Inflammatory macrophage (primary cell): Measurements from ENCODE around the gene NLRP1.

Experiments
- DNase-seq, 2 donors: peaks; one replicate each; pipeline ENCODE4 v3.0.0-alpha.2; 2020 to 2022

NLRP1 gene

DNA sequence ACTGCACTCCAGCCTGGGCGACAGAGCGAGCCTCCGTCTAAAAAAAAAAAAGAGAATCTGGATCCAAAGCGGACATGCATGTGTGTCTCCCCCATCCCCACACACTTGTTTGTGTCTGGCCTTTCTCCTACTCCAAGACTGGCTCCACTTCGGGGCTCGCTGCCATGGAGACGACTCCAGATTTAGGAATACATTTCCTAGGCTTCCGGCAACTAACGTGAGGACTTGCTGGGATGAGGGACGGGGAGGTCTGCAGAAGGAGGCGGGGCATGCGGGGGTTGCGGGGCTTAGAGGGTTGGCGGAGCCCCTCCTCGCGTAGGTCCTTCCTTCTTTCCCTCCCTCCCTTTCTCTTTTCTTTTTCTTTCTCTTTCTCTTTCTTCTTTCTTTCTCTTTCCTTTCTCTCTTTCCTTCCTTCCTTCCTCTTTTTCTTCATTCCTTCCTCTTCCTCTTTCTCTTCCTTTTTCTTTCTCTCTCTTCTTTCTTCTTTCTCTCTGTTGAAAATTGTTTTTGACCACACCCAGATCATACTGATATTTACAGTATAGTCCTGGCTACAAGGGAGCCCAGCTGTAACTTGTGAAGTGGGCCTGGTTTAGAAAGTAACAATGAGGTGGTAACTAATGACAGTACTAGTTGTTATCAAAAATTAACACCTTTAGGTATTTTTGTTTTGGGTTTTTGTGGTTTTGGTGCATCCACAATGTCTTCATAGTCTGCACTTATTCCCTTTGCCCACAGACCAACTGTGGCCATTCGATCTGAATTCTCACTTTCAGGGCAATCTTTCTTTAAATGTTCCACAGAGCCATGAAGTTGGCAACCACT, 72.7 kb downstream of the NLRP1 start:
- no peak for DNase-seq

DNA sequence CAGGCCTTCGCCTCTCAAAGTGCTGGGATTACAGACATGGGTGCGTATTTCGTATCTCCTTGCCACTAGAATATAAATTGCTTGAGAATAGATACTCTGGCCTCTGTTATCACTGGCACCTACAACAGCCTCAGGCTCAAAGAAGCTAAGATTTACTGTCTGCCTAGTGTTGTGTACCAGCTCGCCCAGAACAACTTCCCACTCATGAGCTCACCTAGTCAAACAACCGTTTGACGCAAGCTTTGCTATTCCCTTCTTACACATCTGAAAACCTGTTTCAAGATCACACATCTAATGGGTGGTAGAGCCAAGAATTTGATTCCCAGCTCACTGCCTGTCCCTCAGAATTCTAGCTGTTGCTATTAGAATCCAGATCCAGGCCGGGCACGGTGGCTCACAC, 73.5 kb downstream of the NLRP1 start:
- no peak for DNase-seq

DNA sequence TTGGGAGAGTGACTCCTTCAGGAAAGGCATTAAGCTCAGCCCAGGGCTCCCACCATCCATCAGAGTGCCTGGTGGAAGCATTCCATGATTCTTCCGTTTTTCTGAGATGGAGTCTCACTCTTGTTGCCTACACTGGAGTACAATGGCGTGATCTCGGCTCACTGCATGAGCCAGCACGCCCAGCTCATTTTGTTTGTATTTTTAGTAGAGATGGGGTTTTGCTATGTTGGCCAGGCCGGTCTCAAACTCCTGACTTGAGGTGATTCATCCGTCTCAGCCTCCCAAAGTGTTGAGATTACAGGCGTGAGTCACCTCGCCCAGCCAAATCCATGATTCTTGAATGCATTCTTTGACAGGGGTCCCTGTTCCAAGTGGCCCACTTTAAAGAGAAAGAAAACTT, 74.8 kb downstream of the NLRP1 start:
- DNase-seq: no peak

DNA sequence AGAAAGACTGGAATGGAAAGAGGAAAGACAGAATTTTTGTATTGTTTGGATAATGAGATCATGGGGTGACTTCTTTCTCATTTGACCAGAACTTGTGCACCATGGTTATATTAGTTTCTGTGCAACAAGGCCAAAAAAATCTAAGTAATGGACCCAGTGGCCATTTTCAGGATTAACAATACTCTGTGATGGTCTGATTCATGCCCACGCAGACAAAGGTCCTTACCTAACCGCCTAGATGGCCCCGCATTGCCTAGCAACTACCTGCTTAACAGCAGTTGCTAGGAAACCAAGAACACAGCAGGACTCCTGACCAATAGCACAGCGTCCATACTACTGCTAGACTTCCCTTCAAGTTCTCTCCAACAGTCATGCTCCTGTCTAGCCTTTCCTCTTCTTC, 75.5 kb downstream of the NLRP1 start:
- no peak for DNase-seq

DNA sequence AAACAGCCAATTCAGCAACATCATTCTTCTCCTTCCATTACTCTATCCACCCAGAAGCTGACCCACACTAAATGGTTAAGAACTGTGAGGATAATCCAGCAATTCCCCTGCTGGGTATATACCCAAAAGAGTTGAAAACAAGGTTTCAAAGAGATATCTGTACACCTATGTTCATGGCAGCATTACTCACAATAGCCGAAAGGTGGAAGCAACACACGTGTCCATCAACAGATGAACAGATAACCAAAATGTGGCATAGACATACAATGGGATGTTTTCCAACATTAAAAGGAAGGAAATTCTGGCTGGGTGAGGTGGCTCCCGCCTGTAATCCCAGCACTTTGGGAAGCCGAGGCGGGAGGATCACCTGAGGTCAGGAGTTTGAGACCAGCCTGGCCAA, 78.0 kb downstream of the NLRP1 start:
- no peak for DNase-seq

DNA sequence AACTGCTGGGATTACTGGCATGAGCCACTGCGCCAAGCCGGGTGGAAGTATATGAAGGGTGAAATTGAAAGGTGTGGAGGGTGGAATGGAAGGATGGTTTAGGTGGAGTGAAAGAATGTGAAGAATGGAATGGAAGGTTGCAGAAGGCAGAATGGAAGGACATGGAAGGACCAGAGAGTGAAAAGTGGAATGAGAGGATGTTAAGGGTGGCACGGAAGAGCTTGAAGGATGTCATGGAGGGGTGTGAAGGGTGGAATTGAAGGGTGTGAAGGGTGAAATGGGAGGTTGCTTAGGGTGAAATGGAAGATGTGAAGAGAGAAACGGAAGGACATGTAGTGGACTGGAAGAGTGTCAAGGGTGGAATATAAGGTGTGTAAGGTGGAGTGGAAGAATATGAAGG, 81.8 kb downstream of the NLRP1 start:
- DNase-seq: no peak

DNA sequence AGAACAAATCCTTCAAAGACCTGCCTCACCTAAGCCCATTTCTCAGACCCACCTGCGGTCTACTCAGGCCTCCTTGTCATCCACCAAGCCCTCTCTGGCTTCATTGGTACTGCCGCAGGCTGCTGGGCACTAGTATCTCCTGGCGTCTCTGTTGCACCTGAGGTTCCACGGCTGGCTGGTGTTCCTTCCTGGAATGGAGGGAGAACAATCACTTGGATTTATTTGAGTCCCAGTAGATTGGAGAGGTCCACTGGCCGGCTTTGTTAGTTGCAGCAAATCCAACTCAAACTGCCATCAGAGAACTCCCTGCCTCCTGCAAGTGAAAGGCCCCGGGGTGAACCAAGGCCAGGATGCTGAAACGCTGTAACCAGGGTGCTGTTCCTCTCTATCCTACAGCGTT, 82.6 kb downstream of the NLRP1 start:
- no peak for DNase-seq

DNA sequence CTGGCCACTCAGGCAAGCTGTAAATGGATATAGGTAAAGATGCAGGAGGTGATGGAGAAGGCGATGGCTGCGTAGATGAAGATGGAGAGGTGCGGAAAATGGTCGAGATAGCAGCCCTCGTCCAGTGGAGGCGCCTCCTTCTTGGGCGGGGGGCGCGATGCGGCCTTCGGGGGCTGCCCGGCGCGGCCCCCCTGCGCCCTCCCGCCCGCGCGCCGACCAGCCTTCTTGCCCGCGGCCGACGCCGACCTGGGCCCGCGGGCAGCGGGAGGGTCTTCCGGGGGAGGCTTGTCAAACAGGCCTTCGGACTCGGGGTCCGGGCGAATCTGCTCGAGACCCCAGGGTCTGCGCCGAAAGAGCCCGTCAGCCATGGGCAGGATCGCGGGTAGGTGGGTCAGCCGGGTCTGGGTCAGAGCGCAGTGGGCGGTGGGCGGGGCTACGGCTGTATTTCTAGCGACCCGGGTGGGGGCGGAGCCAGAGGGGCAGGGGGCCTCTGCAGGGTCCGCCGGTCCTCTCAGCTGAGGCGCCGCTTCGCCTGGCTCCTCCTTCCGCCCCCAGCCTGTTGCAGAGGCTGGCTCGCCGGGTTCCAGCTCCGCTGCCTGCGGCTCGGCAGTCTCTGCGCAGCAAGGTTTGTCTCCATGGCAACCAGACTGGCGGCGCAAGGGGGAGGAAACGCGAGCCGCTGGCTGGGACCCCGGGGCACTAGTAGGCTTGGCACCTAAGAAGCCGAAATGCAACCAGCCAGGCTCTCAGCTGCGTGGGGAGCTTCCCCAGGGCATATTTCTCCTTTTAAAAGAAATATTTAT, 83.5 kb downstream of the NLRP1 start:
- DNase-seq: peak in 1 of 2 donors; percentile 57

DNA sequence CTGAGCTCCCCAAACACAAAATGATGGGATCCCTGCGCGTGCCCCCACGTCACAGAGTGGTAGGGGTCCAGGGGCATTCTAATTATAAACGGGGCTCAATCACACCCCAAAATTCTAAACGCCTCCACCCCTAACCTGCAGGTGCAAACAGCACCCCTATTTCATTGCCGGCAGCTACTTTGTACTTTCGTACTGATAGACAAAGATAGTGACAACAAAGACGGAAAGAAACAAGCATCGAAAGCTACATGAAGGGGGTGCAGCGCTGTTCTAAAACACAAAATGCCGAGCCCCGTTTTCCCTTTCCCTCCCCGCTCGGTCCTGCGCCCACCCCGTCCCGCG, 84.1 kb downstream of the NLRP1 start:
- no peak for DNase-seq

DNA sequence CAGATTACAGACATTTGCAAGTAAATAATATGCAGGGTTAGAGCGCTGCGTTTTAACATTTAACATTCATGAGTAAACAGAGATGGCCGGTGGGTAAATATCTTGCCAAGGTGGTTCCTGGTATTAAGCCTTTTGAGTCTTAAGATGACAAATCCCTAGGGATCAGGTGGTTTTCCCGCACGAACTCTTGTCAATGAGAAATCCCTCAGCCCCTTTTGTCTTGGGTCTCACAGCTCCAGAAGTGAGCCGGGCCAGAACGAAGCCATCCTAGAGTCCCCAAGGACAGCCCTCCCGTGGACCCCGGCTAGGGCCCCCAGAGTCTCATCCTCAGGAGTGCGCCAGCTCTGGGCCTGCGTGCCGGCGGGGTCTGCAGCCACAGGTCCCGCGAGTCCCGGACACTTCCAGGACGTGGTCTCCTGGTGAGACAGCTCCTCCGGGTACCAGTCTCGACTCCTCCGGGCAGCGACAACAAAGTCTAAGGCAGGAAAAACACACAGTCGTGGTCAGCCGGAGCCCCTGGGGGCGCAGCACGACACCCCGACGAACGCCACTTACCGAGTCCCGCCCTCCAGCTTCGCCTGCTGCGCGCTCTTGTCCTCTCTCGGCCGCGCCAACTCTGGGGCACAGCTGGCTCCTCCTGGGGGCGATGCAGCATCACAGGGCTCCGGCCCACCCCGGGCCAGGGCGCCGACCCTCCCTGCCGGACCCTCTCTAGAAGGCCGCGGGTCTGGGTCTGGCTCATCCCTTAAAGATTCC, 84.7 kb downstream of the NLRP1 start:
- no peak for DNase-seq

DNA sequence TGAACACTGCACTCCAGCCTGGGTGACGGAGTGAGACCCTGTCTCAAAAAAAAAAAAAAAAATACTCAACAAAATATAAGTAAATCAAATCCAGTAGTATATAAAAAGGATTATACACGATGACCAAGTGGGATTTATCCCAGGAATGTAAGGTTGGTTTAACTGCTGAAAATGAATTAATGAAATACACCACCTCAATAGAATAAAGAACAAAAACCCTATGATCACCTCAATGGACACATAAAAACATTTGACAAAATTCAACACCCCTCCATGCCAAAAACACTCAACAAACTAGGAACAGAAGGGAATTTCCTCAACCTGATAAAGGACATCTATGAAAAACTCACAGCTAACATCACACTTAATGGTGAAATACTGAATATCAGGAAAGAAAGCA, 91.3 kb downstream of the NLRP1 start:
- DNase-seq: no peak

DNA sequence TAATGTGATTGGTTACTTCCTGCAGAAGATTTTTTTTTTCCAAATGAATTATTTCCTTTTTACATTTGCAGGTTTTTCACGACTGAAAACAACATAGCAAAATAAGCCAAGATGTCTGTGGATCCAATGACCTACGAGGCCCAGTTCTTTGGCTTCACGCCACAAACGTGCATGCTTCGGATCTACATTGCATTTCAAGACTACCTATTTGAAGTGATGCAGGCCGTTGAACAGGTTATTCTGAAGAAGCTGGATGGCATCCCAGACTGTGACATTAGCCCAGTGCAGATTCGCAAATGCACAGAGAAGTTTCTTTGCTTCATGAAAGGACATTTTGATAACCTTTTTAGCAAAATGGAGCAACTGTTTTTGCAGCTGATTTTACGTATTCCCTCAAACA, 95.6 kb downstream of the NLRP1 start:
- no peak for DNase-seq

DNA sequence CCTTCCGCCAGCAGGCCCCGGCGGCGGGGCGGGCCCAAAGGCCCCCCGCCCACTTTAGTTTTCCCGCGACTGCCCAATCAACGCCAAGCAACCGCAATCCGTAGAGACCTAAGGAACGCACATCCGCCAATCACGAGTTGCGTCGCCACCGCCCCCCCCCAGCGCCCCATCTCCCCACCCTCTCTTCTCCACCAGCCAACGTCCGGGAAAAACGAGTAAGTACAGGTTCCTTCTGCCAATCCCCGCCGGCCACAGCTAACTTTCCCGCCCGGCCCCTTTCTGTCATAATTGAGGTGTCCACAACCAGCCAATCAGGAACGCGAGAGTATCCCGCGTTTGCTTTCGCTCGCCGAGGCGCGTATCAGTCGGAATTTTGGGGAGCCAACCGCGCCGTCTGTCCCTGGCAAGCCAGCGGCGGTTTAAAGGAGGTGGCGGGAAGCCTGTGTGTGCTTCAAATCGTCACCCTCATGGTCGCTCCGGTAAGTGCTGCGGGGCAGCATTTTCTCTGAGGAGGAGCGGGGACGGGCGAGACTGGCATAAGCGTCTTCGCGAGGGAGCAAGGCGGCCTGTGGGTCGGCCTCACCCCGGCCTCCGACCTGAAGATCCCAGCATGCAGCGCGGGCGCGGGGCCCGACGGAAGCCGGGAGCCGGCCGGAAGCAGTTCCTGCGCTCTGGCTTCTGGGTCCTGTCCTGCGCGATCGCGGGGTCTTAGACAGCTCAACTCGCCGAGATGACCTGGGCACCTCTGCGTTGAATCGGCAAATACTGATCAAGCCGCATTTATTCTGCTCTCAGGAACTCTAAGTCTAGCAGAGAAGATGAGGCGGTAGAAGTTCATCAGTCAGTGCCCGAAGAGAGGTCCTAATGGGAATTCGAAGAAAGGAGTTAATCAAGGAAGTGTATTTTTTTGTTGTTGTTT, 97.8 kb downstream of the NLRP1 start, which contains the start of gene MIS12:
TSS of gene MIS12 (plus strand) at position 361 of the 919 bp plus-strand sequence. CDS start 2,297 bp downstream, outside the sequence.
- DNase-seq: peak; percentile 98

DNA sequence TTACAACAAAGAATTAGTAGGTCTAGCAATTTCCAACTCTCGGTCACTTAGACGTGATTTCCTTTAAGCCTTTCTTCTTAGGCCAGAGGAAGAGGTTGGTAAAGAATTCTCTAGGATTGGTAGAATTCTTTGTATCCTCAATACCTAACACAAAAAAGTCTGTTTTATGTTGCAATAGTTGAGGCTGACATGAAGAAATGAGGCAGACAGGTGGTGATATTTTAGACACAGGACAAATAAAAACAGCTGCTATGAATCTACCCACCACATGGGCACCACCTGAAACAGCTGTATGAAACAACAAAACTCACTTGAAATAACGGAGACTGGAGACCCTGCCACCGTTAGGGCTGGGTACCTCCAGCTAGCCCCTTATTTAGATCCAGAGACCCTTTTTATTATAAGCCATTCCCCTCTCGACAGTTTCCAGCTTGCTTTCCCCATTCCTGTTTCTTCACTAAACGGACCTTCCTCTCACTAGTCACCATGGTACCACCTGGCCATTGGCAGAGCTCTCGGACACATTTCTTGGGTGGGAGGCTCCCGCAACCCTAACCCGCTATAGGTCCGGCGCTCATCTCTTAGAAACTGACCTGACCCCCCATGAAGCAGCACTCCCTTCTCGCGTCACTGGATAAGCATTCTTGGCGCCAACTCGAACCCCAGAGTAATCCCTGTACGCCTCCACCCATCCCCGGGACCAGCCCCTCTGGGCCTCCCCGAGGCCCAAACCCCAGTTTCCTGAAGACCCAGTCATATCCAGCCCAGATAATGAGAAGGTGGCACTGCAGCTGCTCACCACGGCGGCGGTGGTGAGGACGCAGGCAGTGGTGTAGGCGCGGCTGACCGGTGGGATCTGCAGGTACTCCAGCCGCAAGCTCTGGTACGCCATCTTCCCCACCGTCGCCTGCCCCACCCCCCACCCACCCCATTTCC, 98.8 kb downstream of the NLRP1 start, which contains the start of gene DERL2:
TSS of gene DERL2 (minus strand) at position 909 of the 936 bp plus-strand sequence. CDS start at position 892, 17 bp downstream.
- DNase-seq: peak in 1 of 2 donors; percentile 3

DNA sequence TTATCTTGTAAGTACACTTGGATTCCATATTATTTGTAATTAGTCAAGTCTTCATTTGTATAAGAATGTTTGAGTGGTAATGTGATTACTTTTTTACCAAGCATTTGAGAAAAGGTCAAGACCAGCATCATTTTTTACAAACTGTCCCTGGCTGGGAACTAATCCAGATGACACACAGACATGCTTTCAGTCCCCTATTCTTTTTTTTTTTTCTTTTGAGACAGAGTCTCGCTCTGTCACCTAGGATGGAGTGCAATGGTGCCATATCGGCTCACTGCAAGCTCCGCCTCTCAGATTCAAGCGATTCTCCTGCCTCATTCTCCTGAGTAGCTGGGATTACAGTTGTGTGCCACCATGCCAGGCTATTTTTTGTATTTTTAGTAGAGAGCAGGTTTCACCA, 102.9 kb downstream of the NLRP1 start:
- no peak for DNase-seq

DNA sequence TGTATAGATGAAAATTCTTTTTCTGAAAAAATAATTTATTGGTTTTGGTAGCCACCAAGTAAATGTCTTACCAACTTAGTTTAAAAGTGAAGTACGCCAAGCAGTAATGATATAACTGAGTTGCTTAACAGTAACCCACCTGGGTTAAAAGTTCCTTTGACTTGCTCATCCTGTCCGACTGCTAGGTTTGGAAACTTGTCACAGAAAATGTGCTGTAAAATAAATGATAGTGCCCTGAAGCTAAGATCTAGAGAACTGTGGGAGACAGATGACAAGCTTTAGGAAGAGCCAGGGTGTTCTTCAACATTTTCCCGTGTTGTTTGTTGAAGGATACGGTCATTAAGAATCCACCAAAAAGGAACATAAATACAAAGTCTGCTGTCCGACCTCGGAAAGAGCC, 103.3 kb downstream of the NLRP1 start:
- no peak for DNase-seq

DNA sequence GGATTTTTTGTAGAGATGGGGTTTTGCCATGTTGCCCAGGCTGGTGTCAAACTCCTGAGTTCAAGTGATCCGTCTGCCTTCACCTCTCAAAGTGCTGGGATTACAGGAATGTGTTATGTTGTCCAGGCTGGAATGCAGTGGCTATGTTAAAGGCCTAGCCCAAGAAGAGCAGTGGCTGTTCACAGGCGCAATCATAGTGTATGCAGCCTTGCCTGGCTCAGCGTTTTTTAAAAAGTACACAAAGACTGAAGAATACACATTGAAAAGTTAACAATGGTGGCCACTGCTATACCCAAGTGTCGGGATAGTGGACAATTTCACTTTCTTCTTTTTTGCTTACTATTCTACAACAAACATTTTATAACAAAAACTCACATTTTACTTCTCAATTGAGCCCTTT, 105.3 kb downstream of the NLRP1 start:
- no peak for DNase-seq

DNA sequence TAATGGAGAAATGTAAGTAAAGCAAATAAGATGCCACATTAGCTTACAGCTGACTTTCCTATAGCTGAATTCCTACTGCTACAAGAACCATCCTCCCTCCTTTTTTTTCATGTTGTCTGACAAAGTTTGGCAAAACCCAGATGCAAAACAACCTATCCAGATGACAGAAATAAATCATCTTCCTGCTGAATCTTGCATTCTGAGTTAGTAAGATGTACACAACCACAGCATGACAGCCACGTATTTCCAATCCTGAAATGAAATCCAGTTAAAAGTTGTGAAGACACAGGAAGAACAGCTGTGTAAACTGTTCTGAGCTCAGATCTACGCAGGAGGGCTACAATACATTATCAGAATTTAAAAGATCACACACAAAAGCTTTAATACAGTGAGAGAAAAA, 110.4 kb downstream of the NLRP1 start:
- DNase-seq: no peak

DNA sequence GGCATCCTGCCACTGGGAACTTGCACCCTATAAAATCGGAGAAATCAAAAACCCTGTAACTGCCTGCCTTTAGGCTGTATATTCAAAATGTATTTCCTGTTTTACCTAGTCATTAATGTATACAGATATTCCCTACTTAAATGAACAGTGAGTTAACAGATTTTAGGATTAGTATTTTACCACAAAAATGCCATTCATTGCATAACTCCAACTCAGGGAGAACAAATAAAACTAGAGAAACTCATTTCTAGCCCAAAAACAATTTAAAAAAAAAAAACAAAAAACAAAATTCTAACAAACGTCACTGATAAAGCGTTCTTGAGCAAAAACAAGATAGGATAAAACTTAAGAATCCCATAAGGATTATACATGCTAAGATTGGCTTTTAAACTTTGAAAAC, 111.8 kb downstream of the NLRP1 start:
- no peak for DNase-seq

DNA sequence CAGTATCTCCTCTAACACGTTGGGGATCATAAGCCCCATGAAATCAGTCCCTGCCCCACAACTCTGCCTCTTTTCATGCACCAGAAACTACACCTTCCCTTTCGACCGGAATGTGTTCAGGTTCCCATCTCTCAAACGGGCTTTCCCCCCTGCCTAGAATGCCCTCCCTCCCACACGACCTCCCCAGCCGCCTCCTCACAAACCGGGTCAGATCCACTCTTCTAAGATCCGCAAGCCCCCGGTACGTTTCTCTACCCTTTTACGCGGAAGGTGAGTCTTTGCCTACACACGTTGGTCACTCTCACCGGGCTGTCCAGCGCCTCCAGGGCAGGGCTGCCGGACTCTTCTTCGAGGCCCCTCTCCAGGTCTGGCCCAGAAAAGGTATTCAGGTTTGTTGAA, 116.2 kb downstream of the NLRP1 start:
- no peak for DNase-seq

DNA sequence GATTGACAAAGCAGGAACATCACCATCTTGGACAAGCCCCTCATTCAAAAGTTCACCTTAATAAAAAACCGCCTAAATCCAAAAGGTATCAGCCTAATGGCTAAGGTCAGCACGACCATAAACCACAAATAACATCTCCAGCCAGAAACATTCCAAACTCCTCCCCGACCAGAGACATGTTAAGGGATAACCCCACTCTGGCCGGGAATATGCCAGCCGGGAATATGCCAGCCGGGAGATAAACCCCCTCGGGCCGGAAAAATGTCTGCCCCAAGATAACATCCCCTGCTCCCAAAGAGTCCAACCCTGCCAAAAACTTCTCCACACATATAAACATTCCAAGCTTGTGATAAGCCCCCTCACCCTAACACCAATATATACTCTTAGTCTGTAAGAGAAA, 116.9 kb downstream of the NLRP1 start:
- DNase-seq: no peak
